HG03432 (cell line): ENCODE results near the gene ASTL.

Experiments
- ATAC-seq: cut with Tn5 transposase; IDR thresholded peaks from one replicate; pipeline ENCODE4 v1.9.1; 2021; ENCODE audit warnings: mild to moderate bottlenecking, moderate library complexity; ENCODE audit not compliant: unreplicated experiment

The ASTL gene

GRCh38 chr2:96100893-96101304, 37.4 kb downstream of the ASTL start:
- ATAC-seq: no peak

DNA sequence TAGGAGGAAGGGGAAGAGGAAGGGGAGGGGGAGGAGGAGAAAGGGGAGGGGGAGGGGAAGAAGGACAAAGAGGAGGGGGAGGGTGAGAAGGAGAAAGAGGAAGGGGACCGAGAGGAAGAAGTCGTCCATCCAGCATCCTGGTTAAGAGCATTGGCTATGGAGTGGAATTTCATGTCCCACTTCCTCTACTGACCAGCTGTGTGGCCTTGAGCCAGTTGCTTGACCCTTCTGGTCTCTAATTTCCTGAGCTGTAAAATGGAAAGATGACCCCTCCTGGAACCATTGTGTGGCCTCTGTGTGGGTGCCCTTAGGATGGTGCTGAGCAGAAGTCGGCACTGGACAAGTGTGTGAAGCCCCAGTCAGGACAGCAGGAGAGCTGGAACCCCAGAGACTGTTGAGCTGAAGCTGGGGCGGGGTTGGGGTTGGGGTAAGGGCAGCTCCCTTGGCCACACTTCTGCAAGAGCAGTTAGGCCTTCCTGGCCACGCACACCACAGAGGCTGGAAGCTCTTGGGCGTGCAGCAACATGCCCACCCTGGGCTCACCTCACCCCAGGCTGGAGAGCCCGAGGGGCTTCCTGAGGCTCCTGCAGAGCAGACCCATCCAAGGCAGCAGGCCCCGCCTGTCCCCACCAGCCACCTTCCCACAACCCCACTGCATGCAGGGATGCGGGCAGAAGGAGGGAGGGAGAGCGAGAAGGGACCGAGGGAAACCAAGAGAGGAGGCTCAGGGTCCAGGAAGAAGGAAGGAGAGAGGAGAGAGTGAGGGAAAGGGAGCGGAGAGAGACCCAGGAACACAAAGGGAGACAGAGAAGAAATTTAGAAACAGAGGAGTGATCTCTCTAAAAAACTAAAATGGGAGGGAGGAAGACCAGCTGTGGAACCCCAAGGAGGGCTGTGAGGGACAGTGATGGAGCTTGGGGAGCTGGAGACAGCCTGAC, 38.2 kb downstream of the ASTL start:
- no peak for ATAC-seq

DNA sequence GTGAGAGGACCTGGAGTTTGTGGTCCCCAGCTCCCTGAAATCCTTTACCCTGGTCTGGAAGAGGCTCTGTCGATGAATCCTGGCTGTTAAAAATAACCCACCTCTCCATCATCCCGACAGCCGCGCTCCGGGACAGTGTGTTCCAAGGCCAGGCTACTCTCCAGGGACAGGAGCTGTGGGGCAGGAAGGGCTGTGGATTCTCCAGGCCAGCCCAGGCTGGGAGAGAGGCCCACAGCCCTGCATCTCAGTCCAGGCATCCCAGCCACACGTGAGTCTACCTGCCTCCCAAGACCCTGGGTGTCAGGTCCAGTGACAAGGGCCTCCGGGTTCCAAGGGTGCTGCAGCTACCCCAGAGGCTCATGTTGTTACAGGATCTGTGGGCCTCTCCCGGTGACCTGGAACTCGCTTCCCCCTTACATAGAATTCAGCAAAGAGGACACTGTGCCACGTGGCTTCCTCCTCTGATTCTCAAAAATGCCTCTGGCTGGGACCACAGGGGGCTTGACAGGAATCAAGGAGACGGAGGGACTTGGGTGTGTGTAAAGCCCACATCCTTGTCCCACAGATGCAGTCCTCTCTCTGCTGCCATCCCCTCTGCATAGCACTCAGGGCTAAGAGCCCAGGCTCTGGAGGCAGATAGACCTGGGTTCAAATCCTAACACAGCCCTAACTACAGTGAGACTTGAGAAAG, 39.3 kb downstream of the ASTL start:
- no peak for ATAC-seq

DNA sequence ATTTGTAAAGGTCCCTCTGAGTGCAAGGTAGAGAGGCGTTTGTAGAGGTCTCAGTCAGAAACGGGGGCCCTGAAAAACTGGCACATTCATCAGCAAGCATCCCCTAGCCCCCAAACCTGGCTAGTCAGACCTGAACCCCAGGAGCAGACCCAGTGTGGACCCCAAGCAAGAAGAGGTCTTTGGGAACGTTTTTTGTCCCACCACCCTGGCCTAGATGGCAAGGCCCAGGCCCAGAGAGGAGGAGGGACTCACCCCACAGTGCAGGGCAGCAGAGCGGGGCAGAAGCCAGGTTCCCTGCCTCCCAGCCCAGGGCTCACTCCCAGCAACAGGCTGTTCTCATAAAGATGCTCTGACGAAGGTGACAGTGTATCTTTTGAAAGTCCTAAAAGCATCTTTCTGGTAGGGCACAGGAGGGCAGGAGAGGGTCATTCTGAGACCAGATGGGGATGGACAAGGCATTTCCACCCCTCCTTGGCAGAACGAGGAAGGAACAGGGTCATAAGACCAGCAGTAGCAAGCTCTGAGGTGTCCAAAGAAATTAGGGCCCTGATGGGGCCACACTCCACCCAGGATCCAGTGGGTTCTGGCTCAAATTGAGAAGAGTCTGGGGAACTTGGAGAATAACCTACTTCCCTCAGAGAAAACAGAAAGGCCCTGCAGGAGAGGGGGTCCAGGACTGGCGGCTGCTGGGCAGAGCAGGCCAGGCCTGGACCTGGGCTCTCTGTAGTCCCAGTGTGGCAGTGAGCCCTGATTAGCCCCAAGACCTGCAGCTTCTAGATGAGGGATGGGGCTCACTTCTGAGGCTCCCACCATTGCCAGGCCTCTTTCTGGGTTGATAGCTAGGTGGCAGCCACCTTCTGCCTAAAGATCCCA, 40.1 kb downstream of the ASTL start:
- ATAC-seq: no peak

DNA sequence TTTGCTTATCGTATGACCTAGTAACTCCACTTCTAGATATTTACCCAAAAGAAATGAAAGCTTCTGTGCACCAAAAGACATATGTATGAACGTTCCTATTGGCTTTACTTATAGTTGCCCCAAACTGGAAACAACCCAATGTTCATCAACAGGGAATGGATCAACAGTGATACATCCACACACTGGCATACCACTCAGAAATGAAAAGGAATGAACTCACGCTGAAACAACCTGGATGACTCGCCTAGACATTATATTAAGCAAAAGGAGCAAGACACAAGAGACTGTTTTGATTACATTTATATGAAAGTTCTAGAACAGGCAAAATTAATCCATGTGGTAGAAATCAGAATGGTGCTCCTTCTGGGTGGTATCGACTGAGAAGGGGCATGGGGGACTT, 40.9 kb downstream of the ASTL start:
- no peak for ATAC-seq

DNA sequence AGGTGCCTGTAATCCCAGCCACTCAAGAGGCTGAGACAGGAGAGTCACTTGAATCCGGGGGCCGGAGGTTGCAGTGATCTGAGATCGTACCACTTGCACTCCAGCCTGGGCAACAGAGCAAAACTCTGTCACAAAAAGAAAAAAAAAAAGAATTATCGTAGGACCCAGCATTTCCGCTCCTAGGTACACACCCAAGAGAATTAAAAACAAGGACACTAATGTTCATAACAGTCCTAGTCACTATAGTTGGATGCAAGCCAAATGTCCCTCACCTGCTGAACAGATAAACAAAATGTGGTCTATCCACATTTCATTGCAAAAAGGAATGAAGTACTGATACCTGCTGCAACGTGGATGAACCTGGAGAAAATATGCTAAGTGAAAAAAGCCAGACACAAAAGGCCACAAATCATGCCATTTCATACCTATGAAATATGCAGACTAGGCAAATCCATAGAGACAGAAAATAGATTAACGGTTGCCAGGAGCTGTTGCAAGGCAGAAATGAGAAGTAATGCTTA, 43.1 kb downstream of the ASTL start:
- no peak for ATAC-seq

- ATAC-seq: no peak
Measured at GRCh38 chr2:96093528-96093927, 44.8 kb downstream of the ASTL start.

- ATAC-seq: no peak
Measured at GRCh38 chr2:96092951-96093350, 45.4 kb downstream of the ASTL start.

- no peak for ATAC-seq
Measured at GRCh38 chr2:96092573-96092877, 45.8 kb downstream of the ASTL start.

DNA sequence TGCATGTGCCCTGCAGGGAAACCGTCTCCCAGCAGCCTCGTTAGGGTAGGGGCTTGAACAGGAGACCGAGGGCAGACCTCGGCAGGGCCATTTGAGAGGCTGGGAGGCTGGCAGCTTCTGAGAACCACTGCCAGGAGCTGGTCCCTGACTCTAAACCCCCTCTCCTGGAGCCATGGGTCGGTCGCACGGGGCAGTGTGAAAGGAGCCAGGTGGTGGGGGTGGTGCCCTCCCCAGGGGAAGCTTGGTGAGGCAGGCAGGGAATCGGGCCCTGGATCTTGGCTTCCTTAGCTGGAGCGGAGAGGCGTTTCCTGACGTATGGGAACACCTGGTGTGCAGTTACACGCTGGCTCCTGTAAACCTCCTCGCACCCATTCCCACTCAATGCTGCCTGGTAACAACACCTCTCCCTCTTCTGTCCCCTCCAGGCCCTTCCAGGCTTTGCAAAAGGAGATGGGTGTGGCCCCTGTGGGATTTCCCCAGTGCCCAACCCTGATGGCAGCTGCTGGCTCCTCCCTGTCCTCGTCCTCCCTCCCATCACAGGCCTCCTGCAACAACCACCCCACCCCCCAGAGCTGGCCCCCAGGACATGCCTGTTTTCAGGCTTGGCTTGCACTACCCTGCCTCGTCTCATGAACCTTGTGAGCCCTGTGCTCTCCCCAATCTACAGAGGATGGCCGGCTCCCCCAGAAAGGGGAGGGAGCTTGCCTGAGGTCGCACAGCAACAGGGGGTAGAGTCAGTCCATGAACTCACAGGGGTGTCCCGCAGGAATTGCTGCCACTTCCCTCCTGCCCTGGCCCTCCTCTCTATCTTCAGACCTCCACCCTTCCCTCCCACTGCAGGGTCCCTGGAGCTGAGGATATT, 46.4 kb downstream of the ASTL start:
- ATAC-seq: no peak

- ATAC-seq: no peak
Measured at GRCh38 chr2:96091141-96091710, 47.1 kb downstream of the ASTL start.

- ATAC-seq: no peak
Measured at GRCh38 chr2:96090196-96090926, 47.9 kb downstream of the ASTL start.

DNA sequence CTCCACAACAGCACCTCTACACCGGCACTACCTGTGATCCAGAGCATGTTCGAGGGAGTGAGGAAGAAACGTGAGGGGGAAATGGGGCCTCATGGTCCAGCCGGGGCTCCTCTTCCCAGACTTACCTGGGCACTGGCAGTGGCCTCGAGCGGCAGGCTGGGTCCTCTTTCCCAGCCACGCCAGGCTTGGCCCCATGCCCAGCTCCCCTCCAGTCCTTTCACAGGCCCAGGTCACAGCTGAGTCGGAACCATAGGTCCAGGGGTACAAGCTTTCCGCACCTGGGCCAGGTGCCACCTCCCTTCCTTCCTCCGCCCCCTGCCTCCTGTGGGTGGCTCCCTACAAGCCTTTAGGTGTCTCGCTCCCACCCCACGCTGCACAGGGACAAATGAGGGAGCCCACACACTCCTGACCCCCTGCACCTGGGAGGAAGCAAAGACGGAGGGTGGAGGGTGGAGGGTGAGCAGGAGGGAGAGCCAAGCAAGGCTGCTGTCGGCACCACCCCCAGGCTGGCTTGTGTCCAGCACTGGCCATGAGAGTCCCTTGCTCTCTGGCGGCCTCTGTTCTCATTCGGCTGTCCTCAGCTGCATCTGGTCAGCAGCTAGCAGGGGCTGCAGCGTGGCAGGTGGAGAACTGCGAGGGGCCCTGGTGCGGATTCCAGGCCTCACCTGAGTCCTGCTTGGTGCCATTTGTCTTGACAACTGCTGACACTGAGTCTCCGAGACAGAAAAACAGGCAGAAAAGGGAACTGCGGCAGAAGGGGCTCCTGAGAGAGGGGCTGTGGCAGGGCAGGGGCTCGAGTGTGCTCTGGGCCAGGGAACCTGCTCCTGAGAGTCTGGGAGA, 48.7 kb downstream of the ASTL start:
- no peak for ATAC-seq

DNA sequence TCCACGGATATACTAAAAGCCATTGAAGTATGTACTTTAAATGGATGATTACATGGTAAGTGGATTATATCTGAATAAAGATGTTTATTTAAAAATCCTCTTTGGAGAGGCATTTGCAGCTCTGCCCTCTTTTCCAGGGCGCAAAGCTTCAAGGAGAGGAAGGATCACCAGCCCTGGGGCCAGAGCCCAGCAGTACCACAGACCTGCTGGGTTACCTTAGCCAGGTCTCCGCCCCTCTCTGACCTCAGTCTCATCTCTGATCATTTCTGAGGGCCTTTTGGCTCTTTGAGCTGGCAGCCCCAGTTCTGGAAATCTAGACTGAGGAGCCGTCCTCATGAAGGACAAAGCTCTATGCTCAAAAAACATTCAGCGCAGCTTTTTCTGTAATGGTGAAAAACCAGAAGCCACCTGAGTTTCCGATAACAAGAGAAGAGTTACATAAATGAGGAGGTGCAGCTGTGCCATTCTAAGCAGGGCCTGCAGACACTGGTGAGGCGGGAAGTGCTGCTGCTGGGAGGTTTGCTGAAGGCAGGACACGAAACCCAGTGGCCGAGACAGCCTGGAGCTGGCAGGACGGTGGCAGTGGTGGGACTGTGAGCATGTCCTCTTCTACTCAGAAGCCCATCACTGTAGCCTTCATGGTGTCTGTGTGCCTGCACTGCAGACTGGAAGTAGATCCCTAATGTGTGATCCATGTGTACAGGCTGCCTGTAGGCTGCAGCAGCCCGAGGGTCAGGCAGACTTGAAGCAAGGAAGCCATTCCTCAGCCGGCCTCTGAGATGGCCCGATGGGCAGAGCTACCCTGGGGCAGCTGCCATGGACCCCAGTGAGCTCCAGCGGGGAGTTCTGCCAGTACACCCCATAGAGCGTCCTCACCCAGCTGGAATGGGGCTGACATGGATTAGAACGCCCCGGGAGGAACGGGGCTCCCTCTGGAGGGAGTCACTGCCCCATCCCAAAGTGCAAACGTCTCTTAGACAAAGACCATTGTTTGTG, 49.7 kb downstream of the ASTL start:
- no peak for ATAC-seq

- ATAC-seq: no peak
Measured at GRCh38 chr2:96087130-96087529, 51.2 kb downstream of the ASTL start.

GRCh38 chr2:96085541-96086355, 52.6 kb downstream of the ASTL start:
- no peak for ATAC-seq
